ENCODE results near the gene RCVRN.
A peak's percentile ranks its signal among the peaks of the same experiment; 100 is the strongest.

RCVRN gene

GRCh38 chr17:9878786-9879525 is 26.1 kb downstream of the RCVRN start:
- Histone ChIP-seq H3K23ac (ENCODE audit: low read length in 2 of 2) (no peak overlapping the region), H4K91ac (ENCODE audit: low read length) (no peak overlapping the region), H3K4me3 (ENCODE audit: insufficient read depth in 1 of 2, low read depth in 1 of 2, low read length in 2 of 2) (no peak overlapping the region), H3K79me1 (replicated peaks; ENCODE audit: low read length, poor library complexity, severe bottlenecking) (no peaks in the 10 kb centered on the region), H2AFZ (ENCODE audit: low read depth, low read length) (no peak overlapping the region), H3K36me3 (ENCODE audit: control insufficient read depth in 1 of 2, insufficient read depth in 2 of 2, low read depth in 1 of 2, low read length in 2 of 2) (no peaks in the 10 kb centered on the region), H3K14ac (ENCODE audit: low read length in 2 of 2) (no peak overlapping the region), H4K8ac (ENCODE audit: low read length) (no peak overlapping the region), H3K4me2 (ENCODE audit: low read length, poor library complexity, severe bottlenecking) (no peak overlapping the region), H3K27ac (ENCODE audit: low read length, poor library complexity, severe bottlenecking) (peak overlapping the region; percentile 81), H3K9ac (ENCODE audit: low read length) (no peak overlapping the region), H2BK120ac (ENCODE audit: low read depth, low read length) (no peak overlapping the region), H3K9me3 (ENCODE audit: control insufficient read depth, low read length) (peaks cover 24% of the 10 kb centered on the region), H2AK5ac (ENCODE audit: low read length, severe bottlenecking) (peak overlapping the region; percentile 95), H2BK12ac (ENCODE audit: low read length in 2 of 2) (no peak overlapping the region), H3K27me3 (ENCODE audit: control insufficient read depth in 1 of 2, insufficient read depth in 1 of 2, low read length in 2 of 2) (no peaks in the 10 kb centered on the region), H2BK15ac (ENCODE audit: low read depth, poor library complexity, severe bottlenecking) (no peak overlapping the region), H3K4ac (ENCODE audit: low read depth in 1 of 2, low read length in 2 of 2) (no peak overlapping the region), H2BK5ac (ENCODE audit: low read depth, low read length, poor library complexity, severe bottlenecking) (no peak overlapping the region), H3K18ac (ENCODE audit: low read depth in 1 of 2, low read length in 2 of 2) (no peak overlapping the region), H3K4me1 (ENCODE audit: control insufficient read depth, insufficient read depth, low read depth, low read length) (peaks cover 10% of the 10 kb centered on the region)
- DNase-seq: peak; percentile 54
- WGBS: 87% methylated on average over 5 of the region's 8 CpGs

GRCh38 chr17:9878356-9878755 is 26.7 kb downstream of the RCVRN start:
- Histone ChIP-seq H4K8ac (ENCODE audit: low read length) (no peak overlapping the region), H3K4me2 (ENCODE audit: low read length, poor library complexity, severe bottlenecking) (no peak overlapping the region), H3K14ac (ENCODE audit: low read length in 2 of 2) (no peak overlapping the region), H3K4me3 (ENCODE audit: insufficient read depth in 1 of 2, low read depth in 1 of 2, low read length in 2 of 2) (no peak overlapping the region), H3K18ac (ENCODE audit: low read depth in 1 of 2, low read length in 2 of 2) (peak overlapping the region in 1 of 2 experiments; percentile 43), H3K36me3 (ENCODE audit: control insufficient read depth in 1 of 2, insufficient read depth in 2 of 2, low read depth in 1 of 2, low read length in 2 of 2) (no peaks in the 10 kb centered on the region), H2AFZ (ENCODE audit: low read depth, low read length) (no peak overlapping the region), H3K4me1 (ENCODE audit: control insufficient read depth, insufficient read depth, low read depth, low read length) (peaks cover 10% of the 10 kb centered on the region), H3K4ac (ENCODE audit: low read depth in 1 of 2, low read length in 2 of 2) (no peak overlapping the region), H2BK5ac (ENCODE audit: low read depth, low read length, poor library complexity, severe bottlenecking) (no peak overlapping the region), H2AK5ac (ENCODE audit: low read length, severe bottlenecking) (peak overlapping the region; percentile 95), H3K79me1 (replicated peaks; ENCODE audit: low read length, poor library complexity, severe bottlenecking) (no peaks in the 10 kb centered on the region), H3K9ac (ENCODE audit: low read length) (no peak overlapping the region), H3K27me3 (ENCODE audit: control insufficient read depth in 1 of 2, insufficient read depth in 1 of 2, low read length in 2 of 2) (no peaks in the 10 kb centered on the region), H3K27ac (ENCODE audit: low read length, poor library complexity, severe bottlenecking) (peak overlapping the region; percentile 28), H2BK15ac (ENCODE audit: low read depth, poor library complexity, severe bottlenecking) (no peak overlapping the region), H3K9me3 (ENCODE audit: control insufficient read depth, low read length) (peaks cover 18% of the 10 kb centered on the region), H3K23ac (ENCODE audit: low read length in 2 of 2) (no peak overlapping the region), H2BK120ac (ENCODE audit: low read depth, low read length) (no peak overlapping the region), H2BK12ac (ENCODE audit: low read length in 2 of 2) (peak overlapping the region in 1 of 2 experiments; percentile 39), H4K91ac (ENCODE audit: low read length) (no peak overlapping the region)
- DNase-seq: no peak
- WGBS: 90% methylated on average over 2 of the region's 3 CpGs

- H3K18ac ChIP-seq (ENCODE audit: low read depth in 1 of 2, low read length in 2 of 2): no peak overlapping the region
- no peak overlapping the region for H2AFZ ChIP-seq (ENCODE audit: low read depth, low read length)
- no peak overlapping the region for H3K4me2 ChIP-seq (ENCODE audit: low read length, poor library complexity, severe bottlenecking)
- peak overlapping the region; percentile 92 for H3K27ac ChIP-seq (ENCODE audit: low read length, poor library complexity, severe bottlenecking)
- H3K9ac ChIP-seq (ENCODE audit: low read length): no peak overlapping the region
- peaks cover 10% of the 10 kb centered on the region for H3K4me1 ChIP-seq (ENCODE audit: control insufficient read depth, insufficient read depth, low read depth, low read length)
- H3K9me3 ChIP-seq (ENCODE audit: control insufficient read depth, low read length): no peaks in the 10 kb centered on the region
- H2BK12ac ChIP-seq (ENCODE audit: low read length in 2 of 2): no peak overlapping the region
- H2BK15ac ChIP-seq (ENCODE audit: low read depth, poor library complexity, severe bottlenecking): no peak overlapping the region
- H2BK120ac ChIP-seq (ENCODE audit: low read depth, low read length): no peak overlapping the region
- peak; percentile 54 for DNase-seq
- H3K23ac ChIP-seq (ENCODE audit: low read length in 2 of 2): no peak overlapping the region
- H3K4ac ChIP-seq (ENCODE audit: low read depth in 1 of 2, low read length in 2 of 2): no peak overlapping the region
- H3K36me3 ChIP-seq (ENCODE audit: control insufficient read depth in 1 of 2, insufficient read depth in 2 of 2, low read depth in 1 of 2, low read length in 2 of 2): no peaks in the 10 kb centered on the region
- no peak overlapping the region for H3K4me3 ChIP-seq (ENCODE audit: insufficient read depth in 1 of 2, low read depth in 1 of 2, low read length in 2 of 2)
- no peak overlapping the region for H4K8ac ChIP-seq (ENCODE audit: low read length)
- peak overlapping the region in 1 of 2 experiments; percentile 20 for H3K14ac ChIP-seq (ENCODE audit: low read length in 2 of 2)
- no peaks in the 10 kb centered on the region for H3K79me1 ChIP-seq (replicated peaks; ENCODE audit: low read length, poor library complexity, severe bottlenecking)
- peak overlapping the region; percentile 46 for H2BK5ac ChIP-seq (ENCODE audit: low read depth, low read length, poor library complexity, severe bottlenecking)
- WGBS: 33% methylated on average over 3 of the region's 3 CpGs
- H3K27me3 ChIP-seq (ENCODE audit: control insufficient read depth in 1 of 2, insufficient read depth in 1 of 2, low read length in 2 of 2): peaks cover 0 to 11% of the 10 kb centered on the region in 2 experiments
- peak overlapping the region; percentile 40 for H2AK5ac ChIP-seq (ENCODE audit: low read length, severe bottlenecking)
- no peak overlapping the region for H4K91ac ChIP-seq (ENCODE audit: low read length)
Measured at GRCh38 chr17:9875441-9875840, 29.6 kb downstream of the RCVRN start.

GRCh38 chr17:9874722-9875121 is 30.3 kb downstream of the RCVRN start:
- Histone ChIP-seq H3K23ac (ENCODE audit: low read length in 2 of 2) (no peak overlapping the region), H3K27ac (ENCODE audit: low read length, poor library complexity, severe bottlenecking) (peak overlapping the region; percentile 92), H2AK5ac (ENCODE audit: low read length, severe bottlenecking) (peak overlapping the region; percentile 87), H2BK120ac (ENCODE audit: low read depth, low read length) (no peak overlapping the region), H2BK5ac (ENCODE audit: low read depth, low read length, poor library complexity, severe bottlenecking) (peak overlapping the region; percentile 36), H3K4me1 (ENCODE audit: control insufficient read depth, insufficient read depth, low read depth, low read length) (peaks cover 10% of the 10 kb centered on the region), H3K18ac (ENCODE audit: low read depth in 1 of 2, low read length in 2 of 2) (no peak overlapping the region), H3K9ac (ENCODE audit: low read length) (no peak overlapping the region), H3K4me3 (ENCODE audit: insufficient read depth in 1 of 2, low read depth in 1 of 2, low read length in 2 of 2) (no peak overlapping the region), H3K36me3 (ENCODE audit: control insufficient read depth in 1 of 2, insufficient read depth in 2 of 2, low read depth in 1 of 2, low read length in 2 of 2) (no peaks in the 10 kb centered on the region), H3K4ac (ENCODE audit: low read depth in 1 of 2, low read length in 2 of 2) (no peak overlapping the region), H3K4me2 (ENCODE audit: low read length, poor library complexity, severe bottlenecking) (no peak overlapping the region), H4K8ac (ENCODE audit: low read length) (no peak overlapping the region), H3K27me3 (ENCODE audit: control insufficient read depth in 1 of 2, insufficient read depth in 1 of 2, low read length in 2 of 2) (peaks cover 0 to 11% of the 10 kb centered on the region in 2 experiments), H2BK15ac (ENCODE audit: low read depth, poor library complexity, severe bottlenecking) (no peak overlapping the region), H4K91ac (ENCODE audit: low read length) (no peak overlapping the region), H3K9me3 (ENCODE audit: control insufficient read depth, low read length) (no peaks in the 10 kb centered on the region), H3K14ac (ENCODE audit: low read length in 2 of 2) (no peak overlapping the region), H2AFZ (ENCODE audit: low read depth, low read length) (no peak overlapping the region), H3K79me1 (replicated peaks; ENCODE audit: low read length, poor library complexity, severe bottlenecking) (no peaks in the 10 kb centered on the region), H2BK12ac (ENCODE audit: low read length in 2 of 2) (no peak overlapping the region)
- 89% methylated on average over 3 of the region's 3 CpGs for WGBS
- DNase-seq: no peak
